ENCODE measurements around the gene HSPB1.

DNA sequence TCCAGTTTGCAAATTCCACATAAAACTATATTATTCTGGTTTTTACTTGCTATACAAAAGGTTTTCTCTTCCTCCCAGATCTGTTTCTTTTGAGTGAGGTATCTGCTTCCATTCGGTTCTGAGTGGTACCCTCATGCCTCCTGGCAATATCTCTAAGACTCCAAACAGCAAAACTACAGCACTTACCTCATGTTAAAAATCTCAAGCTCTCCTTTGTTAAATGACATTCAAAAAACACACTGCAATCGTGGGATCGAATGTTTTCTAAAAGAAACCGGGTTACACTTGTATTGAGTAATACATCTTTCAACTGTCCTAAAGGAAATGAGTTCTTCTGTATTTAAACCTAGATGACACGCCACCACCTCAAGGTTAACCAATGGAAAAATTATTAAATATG, 45.2 kb downstream of the HSPB1 start:
- TF ChIP-seq, protein P1, sequence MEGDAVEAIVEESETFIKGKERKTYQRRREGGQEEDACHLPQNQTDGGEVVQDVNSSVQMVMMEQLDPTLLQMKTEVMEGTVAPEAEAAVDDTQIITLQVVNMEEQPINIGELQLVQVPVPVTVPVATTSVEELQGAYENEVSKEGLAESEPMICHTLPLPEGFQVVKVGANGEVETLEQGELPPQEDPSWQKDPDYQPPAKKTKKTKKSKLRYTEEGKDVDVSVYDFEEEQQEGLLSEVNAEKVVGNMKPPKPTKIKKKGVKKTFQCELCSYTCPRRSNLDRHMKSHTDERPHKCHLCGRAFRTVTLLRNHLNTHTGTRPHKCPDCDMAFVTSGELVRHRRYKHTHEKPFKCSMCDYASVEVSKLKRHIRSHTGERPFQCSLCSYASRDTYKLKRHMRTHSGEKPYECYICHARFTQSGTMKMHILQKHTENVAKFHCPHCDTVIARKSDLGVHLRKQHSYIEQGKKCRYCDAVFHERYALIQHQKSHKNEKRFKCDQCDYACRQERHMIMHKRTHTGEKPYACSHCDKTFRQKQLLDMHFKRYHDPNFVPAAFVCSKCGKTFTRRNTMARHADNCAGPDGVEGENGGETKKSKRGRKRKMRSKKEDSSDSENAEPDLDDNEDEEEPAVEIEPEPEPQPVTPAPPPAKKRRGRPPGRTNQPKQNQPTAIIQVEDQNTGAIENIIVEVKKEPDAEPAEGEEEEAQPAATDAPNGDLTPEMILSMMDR (IDR thresholded peaks at IDR 0.05; ENCODE audit: borderline replicate concordance, extremely low read depth, low read length, poor library complexity, severe bottlenecking): no peak
- no peak for TF ChIP-seq EZH2 (IDR thresholded peaks at IDR 0.05; ENCODE audit: borderline replicate concordance, low read depth, low read length, severe bottlenecking)

Measured in DND-41 (cell line).